HG03139 (cell line): Measurements from ENCODE around the gene NAPB.
A peak's percentile ranks its signal among the peaks of the same experiment; 100 is the strongest.

Experiments
- ATAC-seq: cut with Tn5 transposase; IDR thresholded peaks from one replicate; pipeline ENCODE4 v1.9.1; 2021; ENCODE audit not compliant: unreplicated experiment

Gene NAPB

DNA sequence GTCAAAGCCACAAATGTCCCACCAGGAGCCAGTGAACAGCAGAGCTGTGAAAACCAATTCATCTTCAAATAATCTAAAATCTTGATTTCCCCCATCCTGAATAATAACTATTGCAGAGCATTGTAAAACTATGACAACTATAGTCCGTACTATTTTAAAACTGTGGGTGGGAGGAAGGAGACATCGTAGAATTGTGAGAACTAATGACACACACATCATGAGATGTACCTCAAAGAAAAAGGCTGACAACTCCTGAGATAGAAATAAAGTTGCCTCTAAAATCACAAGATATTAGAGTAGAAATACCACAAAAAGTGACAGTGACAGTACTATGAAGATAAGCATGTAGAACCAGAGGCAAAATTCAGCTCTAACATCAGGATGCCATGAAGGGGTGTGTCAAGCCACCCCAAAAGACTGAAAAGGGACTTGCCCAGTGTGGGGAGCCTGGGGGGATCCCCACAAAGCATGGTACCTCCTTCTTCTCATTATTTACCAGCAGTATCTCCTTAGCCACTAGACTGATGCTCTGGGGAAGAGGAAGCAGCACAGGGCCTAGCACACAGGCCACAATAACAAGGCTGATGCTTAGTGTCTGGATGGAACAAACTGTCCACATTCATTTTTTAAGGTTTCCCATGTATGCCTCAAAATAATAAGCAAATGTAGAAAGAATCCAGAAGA, 13.4 kb downstream of the NAPB start:
- peak; percentile 67 for ATAC-seq

DNA sequence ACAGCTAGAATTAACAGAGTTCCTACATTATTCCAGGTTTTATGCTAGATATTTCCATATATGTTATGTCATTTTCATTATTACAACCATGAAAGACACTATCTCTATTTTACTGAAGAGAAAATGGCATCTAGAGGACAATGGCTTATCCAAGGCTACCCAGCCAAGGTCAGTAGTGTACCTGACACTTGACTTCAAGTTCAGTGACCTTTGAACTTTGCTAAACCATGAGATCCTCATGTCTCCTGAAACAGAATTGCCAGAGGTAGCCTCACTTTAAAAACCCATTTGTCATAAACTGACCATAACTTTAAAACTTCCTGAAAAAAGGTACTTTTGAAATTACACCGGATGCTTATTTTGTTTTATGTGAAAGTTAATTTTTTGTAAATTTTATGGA, 14.4 kb downstream of the NAPB start:
- ATAC-seq = no peak

DNA sequence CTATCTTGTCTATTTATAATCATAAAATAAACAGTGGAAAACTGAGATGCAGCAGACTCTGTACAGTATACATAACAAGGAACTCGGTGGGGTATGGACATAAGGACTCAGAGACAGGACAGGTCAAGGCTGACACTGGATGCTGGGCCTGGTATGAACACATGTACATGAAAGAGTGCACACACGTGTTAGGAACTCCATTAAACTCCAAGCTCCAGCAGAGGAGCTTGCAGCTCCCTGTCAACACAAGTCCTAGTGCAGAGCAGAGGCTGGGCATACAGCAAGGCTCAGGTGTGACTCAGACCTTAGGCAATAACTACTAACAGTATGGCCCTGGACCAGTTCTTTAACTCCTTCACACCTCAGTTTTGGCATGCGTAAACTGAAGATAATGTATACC, 17.1 kb downstream of the NAPB start:
- ATAC-seq = no peak

DNA sequence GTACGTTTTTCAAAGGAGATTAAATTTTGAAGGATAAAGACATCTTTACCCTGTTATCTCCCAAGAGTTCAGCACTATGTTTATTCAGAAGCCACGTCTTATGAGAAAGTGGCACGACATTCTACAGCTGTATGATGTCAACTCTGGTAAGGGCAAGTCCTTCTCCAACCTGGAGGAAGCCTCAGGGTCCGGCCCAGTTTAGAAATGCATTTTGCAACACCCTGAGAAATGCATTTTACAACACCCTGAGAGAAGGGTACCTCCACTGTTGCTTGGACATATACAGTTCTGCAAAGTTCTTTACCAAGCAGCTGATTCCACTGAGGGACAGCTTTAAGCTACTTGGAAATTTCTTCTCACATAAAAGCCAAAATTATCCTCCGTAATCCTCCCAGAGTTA, 17.5 kb downstream of the NAPB start:
- ATAC-seq = no peak

DNA sequence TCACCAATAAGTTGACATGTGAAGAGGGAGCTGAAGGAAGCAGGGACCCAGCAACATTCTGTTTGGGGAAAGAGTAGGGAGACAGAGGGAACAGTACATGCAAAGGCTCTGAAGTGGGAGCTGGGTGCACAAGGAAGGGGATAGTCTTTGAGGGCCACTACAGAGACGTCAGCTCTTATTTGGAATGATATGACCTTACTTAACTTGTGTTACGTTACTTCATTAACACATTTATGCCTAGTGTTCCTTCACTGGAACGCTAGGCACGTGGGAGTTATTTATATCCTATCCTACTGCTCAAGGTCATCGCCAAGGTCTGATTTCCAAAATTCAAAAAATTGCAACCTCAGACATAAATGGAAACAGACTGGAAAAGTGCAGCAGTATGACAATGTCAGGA, 20.2 kb downstream of the NAPB start:
- no peak for ATAC-seq

DNA sequence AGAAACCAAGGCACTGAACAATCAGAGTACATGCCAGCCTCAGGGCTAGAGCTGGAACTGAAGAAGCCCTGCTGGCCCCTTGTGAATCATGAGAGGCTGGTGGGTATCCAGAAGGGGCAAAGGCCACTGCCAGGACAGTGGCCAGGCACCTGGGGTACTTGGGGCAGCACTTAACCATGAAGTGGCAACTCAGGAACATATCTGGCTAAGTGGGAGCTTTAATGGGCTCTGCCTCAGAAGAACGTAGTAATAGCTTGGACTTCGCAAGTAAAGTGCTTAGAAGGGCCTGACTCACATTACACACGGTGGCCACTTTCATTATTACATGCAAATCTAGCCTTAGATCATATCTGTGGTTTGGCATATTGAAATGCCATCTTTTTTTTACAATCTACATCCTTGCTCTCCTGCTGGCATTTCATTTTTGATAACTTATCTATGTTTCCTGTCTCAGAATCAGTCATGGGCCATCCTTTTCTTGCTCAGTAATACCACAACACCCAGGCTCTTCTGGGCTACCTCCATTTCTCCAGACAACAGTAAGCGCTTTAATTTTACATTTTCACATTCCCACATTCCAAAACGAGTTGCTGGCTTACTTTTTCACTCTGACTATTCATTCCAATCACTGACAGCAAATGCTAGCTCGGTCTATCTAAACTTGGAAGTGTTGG, 21.6 kb downstream of the NAPB start:
- ATAC-seq = no peak

DNA sequence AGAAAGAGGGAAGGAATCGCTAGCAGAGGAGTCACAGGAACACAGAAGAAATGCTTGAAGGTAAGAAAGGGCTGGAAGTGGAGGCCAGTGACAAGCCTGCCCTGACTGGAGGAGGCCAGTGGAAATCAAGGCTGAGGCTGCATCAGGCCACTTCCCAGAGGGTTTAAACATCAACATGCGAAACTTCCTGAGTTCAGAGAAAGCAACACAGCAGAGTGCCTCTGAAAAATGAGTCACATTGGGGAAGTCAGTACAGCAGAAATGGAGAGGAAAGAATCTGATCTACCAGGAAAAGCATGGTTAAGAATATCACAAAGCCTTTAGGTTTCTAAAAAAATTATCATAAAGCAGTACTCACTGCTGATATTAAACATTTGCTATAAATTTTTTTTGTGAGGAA, 23.3 kb downstream of the NAPB start:
- ATAC-seq = no peak

DNA sequence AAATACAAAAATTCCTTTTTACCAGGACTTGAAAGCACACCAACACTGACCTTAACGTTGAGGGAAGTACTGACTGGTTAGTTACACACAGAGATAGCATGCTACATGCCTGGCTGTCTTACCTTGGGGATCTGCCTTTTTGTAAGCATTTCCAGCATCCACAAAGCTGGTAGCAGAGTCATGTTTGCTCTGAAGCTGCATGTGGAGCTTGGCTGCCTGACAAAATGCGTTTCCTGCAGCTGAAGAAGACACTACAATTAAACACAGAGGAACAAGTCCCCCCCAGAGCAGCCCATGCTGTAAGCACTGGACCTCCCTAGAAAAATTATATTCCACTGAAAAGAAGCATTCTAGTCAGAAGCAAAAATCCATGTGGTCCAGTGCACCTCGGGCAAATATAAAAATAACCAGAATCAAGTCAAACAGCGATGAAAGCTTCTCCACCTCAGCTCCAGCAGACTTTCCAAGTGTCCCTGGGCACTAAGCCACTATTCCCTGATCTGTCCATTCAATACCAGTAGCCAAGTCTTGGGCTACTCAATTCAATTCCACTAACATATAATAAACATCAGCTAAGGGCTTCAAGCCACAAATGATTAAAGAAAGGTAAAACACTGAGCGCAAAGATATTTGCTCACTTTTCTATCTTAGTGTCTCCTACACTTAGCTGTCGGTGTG, 24.2 kb downstream of the NAPB start:
- no peak for ATAC-seq

DNA sequence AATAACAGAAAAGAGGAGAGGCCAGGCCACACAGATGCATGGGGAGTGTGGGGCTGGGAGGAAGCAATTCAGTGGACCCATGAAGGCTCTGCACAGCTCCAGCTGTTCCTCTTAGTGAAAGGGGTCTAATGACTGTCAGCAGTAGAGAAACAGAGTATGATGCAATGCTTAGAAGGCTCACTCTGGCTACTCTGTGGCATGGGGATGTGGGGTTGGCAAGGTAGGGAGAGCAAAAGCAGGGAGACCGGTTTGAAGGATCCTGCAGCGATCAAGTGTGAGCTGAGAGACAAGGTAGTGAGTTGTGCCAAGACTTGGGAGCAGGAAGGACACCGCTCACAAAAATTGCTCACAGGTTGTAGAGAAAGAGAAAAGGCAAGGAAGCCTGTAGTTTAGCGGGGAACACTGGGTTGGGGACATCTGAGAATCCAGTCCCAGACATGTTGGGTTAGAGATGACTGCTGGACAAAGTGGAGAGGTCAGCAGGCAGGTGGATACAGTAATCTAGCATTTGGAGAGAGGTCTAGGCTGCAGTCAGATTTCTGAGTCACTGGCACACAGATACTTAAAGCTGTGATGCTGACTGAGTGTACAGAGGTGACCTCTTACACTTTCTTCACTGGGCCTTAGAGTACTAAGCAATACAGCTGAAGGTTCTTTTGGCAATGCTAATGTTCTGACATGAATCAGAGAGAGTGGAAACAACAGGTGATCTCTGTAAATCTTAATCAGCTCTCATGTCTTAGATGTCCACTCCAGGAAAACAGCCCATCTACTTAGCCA, 27.1 kb downstream of the NAPB start:
- ATAC-seq = no peak

DNA sequence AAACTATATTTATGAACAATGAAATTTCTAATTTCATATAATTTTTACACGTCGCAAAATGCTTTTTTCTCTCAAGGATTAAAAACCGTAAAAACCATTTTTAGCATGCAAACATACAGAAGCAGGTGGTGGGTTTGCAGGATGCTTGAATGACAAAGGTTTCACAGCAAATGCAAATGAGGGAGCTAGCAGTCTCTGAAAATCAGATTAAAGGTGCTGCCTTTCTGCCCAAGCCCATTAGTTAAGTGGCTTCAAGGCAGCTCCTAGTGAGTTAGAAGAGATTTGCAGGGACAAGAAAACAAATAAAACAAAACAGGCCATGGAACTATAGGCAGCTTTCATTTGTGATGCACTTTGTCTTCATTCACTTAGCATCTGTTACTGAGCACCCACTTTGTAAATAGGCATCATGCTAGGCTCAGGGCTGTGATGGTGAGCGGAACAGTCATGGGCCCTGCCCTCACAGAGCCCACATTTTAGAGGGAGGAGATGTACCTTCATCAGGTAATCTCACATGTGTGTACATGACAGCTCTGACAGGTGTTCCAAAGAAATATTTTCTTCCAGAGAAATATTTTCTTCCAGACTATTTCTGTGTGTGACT, 29.5 kb downstream of the NAPB start:
- no peak for ATAC-seq

DNA sequence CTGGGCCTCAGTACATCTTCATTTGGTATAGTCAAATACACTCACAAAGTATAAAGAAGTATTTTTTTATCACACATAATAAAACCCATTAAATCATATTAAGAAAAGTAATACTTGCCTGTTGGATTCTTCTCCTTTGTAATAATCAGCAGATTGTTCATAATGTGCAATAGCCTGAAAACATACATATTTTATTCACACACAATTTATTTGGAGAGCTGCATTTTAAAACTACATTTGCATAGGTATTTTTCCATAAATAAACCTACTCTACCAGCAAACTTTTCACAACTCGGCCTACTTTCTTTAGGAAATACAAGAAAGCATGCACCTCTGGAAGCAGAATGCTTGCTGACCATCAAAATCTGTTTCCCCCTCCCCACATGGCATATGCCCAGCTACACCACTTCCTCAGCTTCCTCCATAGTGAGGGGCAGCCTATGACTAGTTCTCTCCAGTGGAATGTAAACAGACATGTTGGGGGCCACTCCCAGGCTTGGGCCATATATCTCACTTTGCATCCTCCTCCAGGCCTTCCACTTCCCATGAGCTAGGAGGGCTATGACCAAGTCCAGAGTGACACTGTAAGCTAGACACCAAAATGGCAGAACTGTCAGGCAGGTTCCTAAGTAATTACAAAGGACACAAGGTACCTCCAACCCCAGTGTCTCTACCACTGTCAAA, 31.1 kb downstream of the NAPB start:
- no peak for ATAC-seq

DNA sequence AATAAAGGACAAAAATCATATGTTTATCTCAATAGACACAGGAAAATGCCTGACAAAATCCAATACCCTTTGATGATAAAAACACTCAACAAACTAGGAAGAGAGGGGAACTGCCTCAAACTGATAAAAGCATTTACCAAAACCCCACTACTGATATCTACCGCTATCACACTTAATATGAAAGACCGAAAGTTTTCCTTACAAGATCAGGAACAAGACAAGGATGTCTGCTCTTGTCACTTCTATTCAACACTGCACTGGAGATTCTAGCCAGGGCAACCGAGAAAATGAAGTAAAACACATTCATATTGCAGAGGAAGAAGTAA, 34.2 kb downstream of the NAPB start:
- no peak for ATAC-seq

DNA sequence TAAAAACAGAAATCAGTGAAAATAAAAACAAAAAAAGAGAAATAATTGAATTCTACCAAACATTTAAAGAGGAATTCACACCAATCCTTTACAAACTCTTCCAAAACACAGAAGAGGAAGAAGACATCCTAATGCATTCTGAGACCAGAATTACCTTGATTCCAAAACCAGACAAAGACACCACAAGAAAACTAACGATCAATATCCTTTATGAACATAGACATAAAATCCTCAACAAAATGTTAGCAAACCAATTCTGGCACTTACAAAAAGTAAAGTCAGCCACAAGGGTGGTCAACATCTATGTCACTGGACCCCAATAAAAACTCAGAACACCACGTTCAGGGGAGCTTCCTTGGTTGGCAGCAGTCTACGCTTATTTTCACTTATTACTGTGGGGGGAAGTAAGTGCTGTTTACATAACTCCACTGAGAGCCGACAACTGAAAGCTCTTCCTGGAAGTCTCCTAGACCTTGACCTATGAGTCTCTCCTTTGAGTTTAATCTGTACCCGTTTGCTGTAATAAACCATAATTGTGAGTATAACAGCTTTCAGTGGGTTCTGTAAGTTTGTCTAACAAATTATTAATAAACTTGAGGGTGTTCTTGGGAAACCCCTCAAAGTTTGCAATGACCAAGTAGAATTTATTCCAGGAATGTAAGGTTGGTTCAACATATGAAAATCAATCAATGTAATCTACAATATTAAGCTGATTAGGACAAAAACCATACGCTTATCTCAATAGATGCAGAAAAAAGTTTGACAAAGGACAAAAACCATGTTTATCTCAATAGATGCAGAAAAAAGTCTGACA, 34.8 kb downstream of the NAPB start:
- ATAC-seq = no peak

DNA sequence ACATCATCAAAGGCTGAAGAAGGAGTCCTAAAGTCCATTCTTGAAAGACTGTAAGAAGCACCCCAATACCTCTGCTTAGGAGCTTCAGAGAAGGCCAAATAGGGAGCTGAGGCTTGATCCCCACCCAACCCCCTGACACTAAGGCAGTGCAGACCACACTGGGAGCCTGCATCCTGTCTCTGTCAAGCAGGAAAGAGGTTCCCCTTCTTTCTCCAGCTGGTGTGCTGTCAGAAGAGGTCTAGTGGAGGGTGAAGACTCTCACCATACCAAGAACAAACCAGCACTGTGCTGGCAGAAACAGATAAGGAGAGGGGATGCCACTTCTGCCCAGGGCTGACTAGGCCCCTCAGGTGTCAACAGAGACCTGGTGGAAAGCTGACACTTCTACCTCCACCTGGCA, 39.4 kb downstream of the NAPB start:
- no peak for ATAC-seq

DNA sequence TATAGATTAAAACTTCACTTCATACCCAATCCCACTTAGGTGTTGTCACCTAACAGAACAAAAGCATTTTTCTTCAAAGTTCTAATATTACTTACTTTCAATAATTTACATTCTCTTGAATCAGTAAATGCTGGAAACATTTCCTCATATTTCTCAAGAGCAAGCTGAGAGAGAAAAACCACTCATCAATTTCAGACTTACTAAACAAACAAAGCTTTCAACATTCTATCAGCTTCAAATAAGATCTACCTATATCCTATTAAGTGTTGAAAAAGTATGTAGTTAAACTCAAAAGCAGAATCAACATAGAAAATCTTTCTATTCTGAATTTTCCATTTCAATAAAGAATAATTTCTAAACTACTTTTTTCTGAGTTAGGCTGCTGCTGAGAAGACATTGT, 41.5 kb downstream of the NAPB start:
- ATAC-seq = no peak

DNA sequence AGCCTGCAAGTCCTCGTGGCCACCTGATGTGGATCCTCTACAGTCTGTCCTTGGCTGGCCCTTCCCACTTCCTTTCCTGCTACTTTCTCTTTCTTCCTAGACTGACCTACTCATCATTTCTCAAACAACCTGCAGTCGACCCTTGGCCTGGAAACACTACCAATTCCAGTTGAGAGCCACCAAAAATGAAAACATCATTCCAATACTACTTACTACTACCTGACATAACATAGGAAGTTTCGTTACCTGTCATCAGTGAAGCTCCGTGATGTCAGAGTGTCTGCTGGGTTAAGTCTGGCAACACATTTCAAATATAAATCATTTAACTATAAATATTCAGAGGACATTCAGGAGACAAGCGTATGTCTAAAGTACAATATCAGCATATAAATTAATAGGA, 45.5 kb downstream of the NAPB start:
- no peak for ATAC-seq

DNA sequence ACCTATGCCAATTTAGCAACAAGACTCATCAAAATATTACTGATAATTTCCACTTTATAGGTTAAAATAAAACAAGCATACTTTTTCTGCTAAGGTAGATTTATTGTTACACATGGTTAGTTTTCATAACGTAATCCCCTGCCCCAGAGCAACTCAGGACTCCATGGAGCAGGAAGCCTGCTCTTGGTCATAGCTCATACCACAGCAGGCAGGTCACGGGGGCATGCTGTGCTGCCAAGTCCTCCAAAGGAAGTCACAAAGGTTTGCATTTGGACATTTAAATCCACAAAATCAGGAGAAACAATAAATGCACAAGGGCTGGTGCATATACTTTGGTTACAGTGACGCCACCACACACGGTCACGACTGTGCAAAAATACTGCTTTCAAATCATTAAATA, 46.8 kb downstream of the NAPB start:
- no peak for ATAC-seq

DNA sequence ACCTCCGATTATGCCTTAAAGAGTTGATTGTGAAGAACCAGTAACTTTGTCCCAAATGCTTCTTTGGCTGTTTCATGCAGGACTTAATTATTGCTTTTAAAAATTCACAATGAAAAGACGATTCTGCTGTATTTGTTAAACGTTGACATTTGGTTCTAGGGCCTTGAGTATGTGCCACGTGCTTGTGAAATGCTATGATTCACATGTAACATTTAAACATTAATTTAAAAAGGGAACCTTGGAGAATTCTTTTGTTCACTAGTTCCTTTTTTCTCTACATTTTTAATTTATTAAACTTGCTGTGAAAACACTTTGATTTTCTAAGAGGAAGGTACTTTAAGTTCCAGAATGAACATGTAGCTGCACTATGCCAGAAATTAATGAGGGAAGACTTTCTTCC, 49.8 kb downstream of the NAPB start:
- ATAC-seq = no peak

DNA sequence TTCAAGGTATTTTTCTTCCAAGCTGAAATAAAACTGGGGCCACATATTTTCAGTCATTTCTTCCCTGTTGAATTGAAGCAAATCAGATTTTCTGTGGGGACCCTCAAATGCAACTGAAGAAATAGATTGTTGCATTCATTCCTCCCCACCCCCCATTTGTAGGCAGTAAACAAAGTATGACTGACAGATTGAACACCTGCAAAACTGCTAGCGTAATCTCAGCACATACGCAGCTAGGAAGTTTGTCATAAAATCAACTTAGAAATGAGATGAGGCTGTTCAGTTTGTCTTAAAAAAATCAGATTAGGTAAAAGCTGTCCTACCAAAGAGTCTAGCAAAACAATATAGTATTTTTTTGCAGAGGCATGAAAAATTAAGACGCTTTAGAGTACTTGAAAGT, 50.4 kb downstream of the NAPB start:
- ATAC-seq = no peak

DNA sequence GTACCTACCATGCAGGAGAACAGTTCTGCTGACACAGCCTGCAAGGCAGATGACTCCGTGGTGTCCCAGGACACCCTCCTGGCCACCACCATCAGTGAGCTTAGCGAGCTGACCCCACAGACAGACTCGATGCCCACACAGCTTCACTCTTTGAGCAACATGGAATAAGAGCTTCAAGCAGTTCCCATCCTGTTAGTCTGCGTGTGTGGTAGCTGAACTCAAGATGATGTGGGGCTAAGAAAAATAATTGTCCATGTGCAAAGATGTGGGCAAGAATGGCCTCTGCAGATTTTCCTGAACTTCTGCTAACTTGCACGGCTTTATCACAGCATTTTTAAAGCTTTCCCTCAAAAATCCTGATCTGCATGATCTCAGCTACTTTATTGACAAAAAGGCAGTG, 51.0 kb downstream of the NAPB start:
- ATAC-seq = no peak
